Trophoblast cell (in vitro differentiated cells and primary cell): Measurements from ENCODE around the gene WNT3A.
"Not testable (repeated sequence)": the region's sequence is repeated elsewhere in the genome, so short reads cannot be mapped to it uniquely, and the experiment has no call there.

ENCODE experiments used
- DNase-seq, 2 donors: peaks; one replicate each; pipeline ENCODE4 v3.0.0-alpha.2; 2016
- H2AFZ ChIP-seq: 2 replicates; pipeline ENCODE4 v1.6.1; 2013; ENCODE audit warnings: low read length, moderate library complexity, mild to moderate bottlenecking; ENCODE audit not compliant: insufficient read depth, poor library complexity
- H2AK5ac ChIP-seq: 2 replicates; pipeline ENCODE4 v1.6.1; 2013; ENCODE audit warnings: mild to moderate bottlenecking, low read length
- H2BK120ac ChIP-seq: 2 replicates; pipeline ENCODE4 v1.6.1; 2013; ENCODE audit warnings: low read length, mild to moderate bottlenecking, moderate library complexity; ENCODE audit not compliant: insufficient read depth, poor library complexity
- H2BK12ac ChIP-seq: 2 replicates; pipeline ENCODE4 v1.6.1; 2013; ENCODE audit warnings: mild to moderate bottlenecking, low read length, moderate library complexity
- H2BK5ac ChIP-seq: 2 replicates; pipeline ENCODE4 v1.6.1; 2013; ENCODE audit warnings: low read length, low read depth, moderate library complexity, mild to moderate bottlenecking; ENCODE audit not compliant: poor library complexity
- H3K14ac ChIP-seq: 2 replicates; pipeline ENCODE4 v1.6.1; 2013; ENCODE audit warnings: mild to moderate bottlenecking, low read length
- H3K18ac ChIP-seq: 2 replicates; pipeline ENCODE4 v1.6.1; 2013; ENCODE audit warnings: mild to moderate bottlenecking, low read length
- H3K23ac ChIP-seq: 2 replicates; pipeline ENCODE4 v1.6.1; 2013; ENCODE audit warnings: low read length
- H3K27ac ChIP-seq: 2 replicates; pipeline ENCODE4 v1.5.1; 2013; ENCODE audit warnings: low read depth, mild to moderate bottlenecking, inconsistent platforms, low read length, moderate library complexity
- H3K27me3 ChIP-seq: 2 replicates; pipeline ENCODE4 v1.6.1; 2013; ENCODE audit warnings: inconsistent platforms, mild to moderate bottlenecking, low read length, moderate library complexity; ENCODE audit not compliant: insufficient read depth
- H3K36me3 ChIP-seq, 2 experiments: 1 replicate in 1 of 2; 2 replicates in 1 of 2; pipeline ENCODE4 v1.6.1; 2013; ENCODE audit warnings: low read length in 2 of 2, mild to moderate bottlenecking in 2 of 2, moderate library complexity in 1 of 2; ENCODE audit not compliant: insufficient read depth in 2 of 2, control insufficient read depth in 1 of 2
- H3K4ac ChIP-seq: 2 replicates; pipeline ENCODE4 v1.6.1; 2013; ENCODE audit warnings: low read depth, mild to moderate bottlenecking, low read length, moderate library complexity
- H3K4me1 ChIP-seq, 2 experiments: 1 replicate in 1 of 2; 2 replicates in 1 of 2; pipeline ENCODE4 v1.6.1; 2013; ENCODE audit warnings: low read length in 2 of 2, mild to moderate bottlenecking in 2 of 2, moderate library complexity in 1 of 2; ENCODE audit not compliant: insufficient read depth in 2 of 2, control insufficient read depth in 1 of 2
- H3K4me2 ChIP-seq: 2 replicates; pipeline ENCODE4 v1.6.1; 2013; ENCODE audit warnings: inconsistent platforms, mild to moderate bottlenecking, low read length, moderate library complexity
- H3K4me3 ChIP-seq: 2 replicates; pipeline ENCODE4 v1.5.1; 2013; ENCODE audit warnings: mild to moderate bottlenecking, low read depth, low read length, inconsistent platforms
- H3K79me1 ChIP-seq: one replicate; pipeline ENCODE4 v1.6.1; 2013; ENCODE audit warnings: low read length
- H3K79me2 ChIP-seq: 2 replicates; pipeline ENCODE4 v1.6.1; 2013; ENCODE audit warnings: low read length, mild to moderate bottlenecking; ENCODE audit not compliant: control insufficient read depth, insufficient read depth, poor library complexity
- H3K9ac ChIP-seq: 2 replicates; pipeline ENCODE4 v1.6.1; 2013; ENCODE audit warnings: mild to moderate bottlenecking, low read length
- H3K9me3 ChIP-seq: 2 replicates; pipeline ENCODE4 v1.6.1; 2013; ENCODE audit warnings: low read depth, mild to moderate bottlenecking, control low read depth, inconsistent platforms, low read length; ENCODE audit not compliant: insufficient read depth
- H4K12ac ChIP-seq: 2 replicates; pipeline ENCODE4 v1.6.1; 2013; ENCODE audit warnings: low read depth, mild to moderate bottlenecking, low read length, moderate library complexity
- H4K8ac ChIP-seq: 2 replicates; pipeline ENCODE4 v1.6.1; 2013; ENCODE audit warnings: low read depth, mild to moderate bottlenecking, low read length, moderate library complexity
- H4K91ac ChIP-seq: one replicate; pipeline ENCODE4 v1.6.1; 2013; ENCODE audit warnings: low read depth, mild to moderate bottlenecking, low read length, moderate library complexity
- WGBS: extraction: QIAGEN DNeasy Blood & Tissue Kit; methylation state at CpG from one replicate; pipeline ENCODE4 v1.1.7; 2013; ENCODE audit warnings: missing lambda C conversion rate; ENCODE audit not compliant: insufficient read length, insufficient coverage; ENCODE audit errors: extremely low coverage; 5-methylcytosine and 5-hydroxymethylcytosine counted together

The WNT3A gene

GRCh38 chr1:228017356-228018124 is 10.7 kb downstream of the WNT3A start:
- no peak overlapping the region for H2BK5ac ChIP-seq
- DNase-seq, result no peak
- no peak overlapping the region for H3K18ac ChIP-seq
- no peak overlapping the region for H3K9ac ChIP-seq
- no peak overlapping the region for H2BK12ac ChIP-seq
- no peak overlapping the region for H4K91ac ChIP-seq
- no peaks in the 10 kb centered on the region for H3K4me1 ChIP-seq
- no peak overlapping the region for H2BK120ac ChIP-seq
- H3K36me3 ChIP-seq, result no peaks in the 10 kb centered on the region
- no peak overlapping the region for H4K12ac ChIP-seq
- no peaks in the 10 kb centered on the region for H3K9me3 ChIP-seq
- H3K14ac ChIP-seq, result no peak overlapping the region
- no peak overlapping the region for H3K4me2 ChIP-seq
- peaks cover 4% of the 10 kb centered on the region for H3K27me3 ChIP-seq
- no peak overlapping the region for H2AK5ac ChIP-seq
- no peaks in the 10 kb centered on the region for H3K79me1 ChIP-seq
- no peak overlapping the region for H3K27ac ChIP-seq
- H4K8ac ChIP-seq, result no peak overlapping the region
- no peak overlapping the region for H2AFZ ChIP-seq
- H3K4me3 ChIP-seq, result no peak overlapping the region
- H3K23ac ChIP-seq, result no peak overlapping the region
- no CpG with 5 or more reads among the region's 16 CpGs for WGBS
- no peaks in the 10 kb centered on the region for H3K79me2 ChIP-seq
- H3K4ac ChIP-seq, result no peak overlapping the region

GRCh38 chr1:228018125-228018398 is 11.3 kb downstream of the WNT3A start:
- Histone ChIP-seq H3K18ac (no peak overlapping the region), H3K9me3 (no peaks in the 10 kb centered on the region), H3K4me2 (no peak overlapping the region), H3K36me3 (no peaks in the 10 kb centered on the region), H2AFZ (no peak overlapping the region), H3K4me3 (no peak overlapping the region), H3K27me3 (peaks cover 4% of the 10 kb centered on the region), H2AK5ac (no peak overlapping the region), H2BK5ac (no peak overlapping the region), H4K91ac (no peak overlapping the region), H3K4ac (no peak overlapping the region), H3K9ac (no peak overlapping the region), H3K79me1 (no peaks in the 10 kb centered on the region), H2BK120ac (no peak overlapping the region), H3K14ac (no peak overlapping the region), H4K12ac (no peak overlapping the region), H4K8ac (no peak overlapping the region), H3K79me2 (no peaks in the 10 kb centered on the region), H2BK12ac (no peak overlapping the region), H3K27ac (no peak overlapping the region), H3K23ac (no peak overlapping the region), H3K4me1 (no peaks in the 10 kb centered on the region)
- no CpG with 5 or more reads among the region's 5 CpGs for WGBS
- no peak for DNase-seq

- Histone ChIP-seq H2BK120ac (no peak overlapping the region), H4K8ac (no peak overlapping the region), H3K4me2 (no peak overlapping the region), H2AK5ac (no peak overlapping the region), H4K91ac (no peak overlapping the region), H3K14ac (no peak overlapping the region), H3K79me2 (no peaks in the 10 kb centered on the region), H3K18ac (no peak overlapping the region), H3K27ac (no peak overlapping the region), H3K36me3 (no peaks in the 10 kb centered on the region), H2BK5ac (no peak overlapping the region), H3K4me3 (no peak overlapping the region), H3K4ac (no peak overlapping the region), H3K9ac (no peak overlapping the region), H4K12ac (no peak overlapping the region), H3K79me1 (no peaks in the 10 kb centered on the region), H3K23ac (no peak overlapping the region), H3K9me3 (no peaks in the 10 kb centered on the region), H2BK12ac (no peak overlapping the region), H3K27me3 (peaks cover 4% of the 10 kb centered on the region), H2AFZ (no peak overlapping the region), H3K4me1 (no peaks in the 10 kb centered on the region)
- WGBS, result no CpG with 5 or more reads among the region's 9 CpGs
- no peak for DNase-seq
These were observed 12.3 kb downstream of the WNT3A start for GRCh38 chr1:228018961-228019721.

- H3K79me2 ChIP-seq, H3K4me3 ChIP-seq, H3K4ac ChIP-seq, H2BK12ac ChIP-seq, H3K4me2 ChIP-seq, H4K91ac ChIP-seq, H3K23ac ChIP-seq, H3K27ac ChIP-seq, H2AK5ac ChIP-seq, H3K36me3 ChIP-seq, H2BK120ac ChIP-seq, DNase-seq, H2BK5ac ChIP-seq, H4K12ac ChIP-seq, H3K18ac ChIP-seq, H4K8ac ChIP-seq, H3K79me1 ChIP-seq, H2AFZ ChIP-seq, H3K27me3 ChIP-seq, H3K4me1 ChIP-seq, H3K9me3 ChIP-seq, H3K14ac ChIP-seq, H3K9ac ChIP-seq: not testable (repeated sequence)
- WGBS, result 100% methylated on average over 1 of the region's 5 CpGs
These were observed 12.9 kb downstream of the WNT3A start for GRCh38 chr1:228019722-228020083.
